Measurements from ENCODE around the gene TUBB.

Gene TUBB

DNA sequence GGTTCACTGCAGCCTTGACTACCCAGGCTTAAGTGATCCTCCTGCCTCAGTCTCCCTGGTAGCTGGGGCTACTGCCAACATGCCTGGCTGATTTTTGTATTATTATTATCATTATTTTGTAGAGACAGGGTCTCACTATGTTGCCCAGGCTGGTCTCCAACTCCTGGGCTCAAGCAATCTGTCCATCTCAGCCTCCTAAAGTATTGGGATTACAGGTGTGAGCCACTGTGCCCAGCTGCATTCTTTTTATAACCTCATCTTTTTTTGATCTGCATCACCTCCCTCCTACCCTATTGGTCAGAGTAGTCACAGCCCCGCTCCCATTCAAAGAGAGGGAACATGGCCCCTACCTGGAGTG lies 47.8 kb downstream of the TUBB start:
- Histone ChIP-seq H3K27me3 (ENCODE audit: insufficient read depth, low read depth, severe bottlenecking) (no peaks in the 10 kb centered on the region), H3K27ac (no peak overlapping the region), H3K36me3 (no peaks in the 10 kb centered on the region), H3K4me3 (ENCODE audit: low read depth, low read length) (no peak overlapping the region), H3K9me3 (ENCODE audit: severe bottlenecking) (no peaks in the 10 kb centered on the region)
- DNase-seq: no peak
- TF ChIP-seq, protein P1, sequence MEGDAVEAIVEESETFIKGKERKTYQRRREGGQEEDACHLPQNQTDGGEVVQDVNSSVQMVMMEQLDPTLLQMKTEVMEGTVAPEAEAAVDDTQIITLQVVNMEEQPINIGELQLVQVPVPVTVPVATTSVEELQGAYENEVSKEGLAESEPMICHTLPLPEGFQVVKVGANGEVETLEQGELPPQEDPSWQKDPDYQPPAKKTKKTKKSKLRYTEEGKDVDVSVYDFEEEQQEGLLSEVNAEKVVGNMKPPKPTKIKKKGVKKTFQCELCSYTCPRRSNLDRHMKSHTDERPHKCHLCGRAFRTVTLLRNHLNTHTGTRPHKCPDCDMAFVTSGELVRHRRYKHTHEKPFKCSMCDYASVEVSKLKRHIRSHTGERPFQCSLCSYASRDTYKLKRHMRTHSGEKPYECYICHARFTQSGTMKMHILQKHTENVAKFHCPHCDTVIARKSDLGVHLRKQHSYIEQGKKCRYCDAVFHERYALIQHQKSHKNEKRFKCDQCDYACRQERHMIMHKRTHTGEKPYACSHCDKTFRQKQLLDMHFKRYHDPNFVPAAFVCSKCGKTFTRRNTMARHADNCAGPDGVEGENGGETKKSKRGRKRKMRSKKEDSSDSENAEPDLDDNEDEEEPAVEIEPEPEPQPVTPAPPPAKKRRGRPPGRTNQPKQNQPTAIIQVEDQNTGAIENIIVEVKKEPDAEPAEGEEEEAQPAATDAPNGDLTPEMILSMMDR (IDR thresholded peaks at IDR 0.05; ENCODE audit: low read depth, low read length): no peak

DNA sequence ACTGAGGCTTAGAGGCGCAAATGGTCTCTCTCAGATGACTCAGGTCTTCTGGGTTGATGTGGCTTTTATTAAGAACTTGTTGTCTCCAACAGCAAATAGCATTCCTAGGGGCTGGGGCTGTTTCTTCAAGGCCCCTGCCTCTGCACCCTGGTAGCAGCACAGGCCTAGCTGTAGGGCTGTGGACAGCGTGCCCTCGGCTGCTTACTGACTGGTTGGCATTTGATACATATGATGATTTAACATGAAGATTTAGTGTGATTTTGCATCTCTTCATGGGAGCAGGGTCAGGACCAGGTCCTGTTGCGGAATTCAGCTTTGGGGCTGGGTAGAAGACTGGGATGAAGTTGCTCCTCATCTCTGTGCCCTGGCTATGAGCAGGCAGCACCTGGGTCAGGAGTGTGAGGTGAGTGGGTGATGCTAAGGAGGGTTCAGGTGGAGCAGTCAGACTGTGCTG lies 48.5 kb downstream of the TUBB start:
- DNase-seq: no peak
- H3K9me3 ChIP-seq (ENCODE audit: severe bottlenecking): no peaks in the 10 kb centered on the region
- no peak overlapping the region for H3K4me3 ChIP-seq (ENCODE audit: low read depth, low read length)
- no peaks in the 10 kb centered on the region for H3K27me3 ChIP-seq (ENCODE audit: insufficient read depth, low read depth, severe bottlenecking)
- TF ChIP-seq, protein P1 (IDR thresholded peaks at IDR 0.05; ENCODE audit: low read depth, low read length): no peak
- no peaks in the 10 kb centered on the region for H3K36me3 ChIP-seq
- H3K27ac ChIP-seq: no peak overlapping the region

DNA sequence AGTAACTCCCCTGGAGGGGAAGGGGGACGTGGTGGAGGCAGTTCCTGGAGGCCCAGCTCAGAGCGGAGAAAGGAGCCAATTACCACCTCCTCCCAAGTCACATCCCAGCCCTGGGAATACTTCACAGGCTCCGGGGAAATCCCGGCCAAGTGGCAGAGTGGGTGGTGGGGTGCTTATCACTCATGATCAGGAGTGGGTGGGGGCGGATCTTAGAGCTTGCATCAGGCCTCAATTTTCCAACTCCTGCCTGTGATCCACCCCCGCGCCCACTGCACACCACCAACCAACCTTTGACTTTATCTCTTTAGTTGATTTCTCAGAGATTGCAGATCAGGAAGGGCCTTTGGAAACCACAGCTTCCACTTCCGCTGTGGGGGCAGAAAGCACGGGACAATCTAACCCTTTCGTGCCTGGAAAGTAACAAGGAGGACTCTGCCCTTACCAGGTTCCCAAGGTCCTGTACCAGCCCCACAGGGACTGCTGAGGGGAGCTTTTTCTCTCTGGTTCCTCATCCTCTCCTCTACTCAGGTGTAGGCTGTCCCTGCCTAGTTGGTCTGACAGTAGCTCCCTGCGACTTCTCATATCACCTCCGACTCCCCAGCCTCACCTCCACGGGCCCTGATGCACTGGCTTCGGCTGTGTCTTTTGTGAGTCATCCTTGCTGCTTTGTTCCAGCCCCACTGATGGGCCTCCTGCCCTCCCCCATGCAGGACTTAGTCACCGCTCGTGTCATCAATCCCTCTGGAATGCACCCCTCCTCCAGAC lies 49.1 kb downstream of the TUBB start:
- H3K4me3 ChIP-seq (ENCODE audit: low read depth, low read length): no peak overlapping the region
- H3K9me3 ChIP-seq (ENCODE audit: severe bottlenecking): no peaks in the 10 kb centered on the region
- TF ChIP-seq, protein P1 (IDR thresholded peaks at IDR 0.05; ENCODE audit: low read depth, low read length): no peak
- DNase-seq: peak; percentile 54
- no peaks in the 10 kb centered on the region for H3K36me3 ChIP-seq
- no peaks in the 10 kb centered on the region for H3K27me3 ChIP-seq (ENCODE audit: insufficient read depth, low read depth, severe bottlenecking)
- no peak overlapping the region for H3K27ac ChIP-seq

DNA sequence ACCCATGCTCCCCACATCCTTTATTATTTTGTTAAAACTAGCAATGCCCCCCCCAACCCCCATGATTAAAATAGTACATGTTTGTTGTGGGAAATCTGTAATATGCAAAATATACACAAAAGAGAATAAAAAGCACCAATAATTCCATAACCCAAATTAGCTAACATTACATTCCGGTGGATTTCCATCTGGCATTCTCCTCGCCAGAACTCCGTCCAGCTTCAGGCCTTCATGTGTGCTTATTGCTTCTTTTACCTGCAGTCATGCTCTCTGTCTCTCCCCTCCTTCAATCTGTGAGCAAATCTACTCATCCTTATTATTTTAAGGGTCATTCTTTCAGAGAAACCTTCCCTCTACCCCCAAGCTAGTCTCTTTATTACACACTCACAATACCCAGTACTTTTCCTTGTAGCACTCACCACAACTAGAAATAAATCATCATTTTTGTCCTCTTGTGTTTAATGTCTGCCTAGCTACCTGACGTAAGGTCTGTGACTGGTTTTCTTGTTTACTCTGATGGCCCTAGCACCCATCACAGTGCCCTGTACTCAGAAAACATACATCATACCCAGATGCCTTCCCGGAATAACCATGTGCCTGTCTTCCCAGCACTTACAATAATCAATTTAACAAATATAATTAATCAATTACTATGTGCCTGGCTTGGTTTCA lies 49.8 kb downstream of the TUBB start:
- Histone ChIP-seq H3K9me3 (ENCODE audit: severe bottlenecking) (no peaks in the 10 kb centered on the region), H3K4me3 (ENCODE audit: low read depth, low read length) (no peak overlapping the region), H3K27me3 (ENCODE audit: insufficient read depth, low read depth, severe bottlenecking) (no peaks in the 10 kb centered on the region), H3K27ac (no peak overlapping the region), H3K36me3 (no peaks in the 10 kb centered on the region)
- TF ChIP-seq, protein P1 (IDR thresholded peaks at IDR 0.05; ENCODE audit: low read depth, low read length): no peak
- DNase-seq: no peak

DNA sequence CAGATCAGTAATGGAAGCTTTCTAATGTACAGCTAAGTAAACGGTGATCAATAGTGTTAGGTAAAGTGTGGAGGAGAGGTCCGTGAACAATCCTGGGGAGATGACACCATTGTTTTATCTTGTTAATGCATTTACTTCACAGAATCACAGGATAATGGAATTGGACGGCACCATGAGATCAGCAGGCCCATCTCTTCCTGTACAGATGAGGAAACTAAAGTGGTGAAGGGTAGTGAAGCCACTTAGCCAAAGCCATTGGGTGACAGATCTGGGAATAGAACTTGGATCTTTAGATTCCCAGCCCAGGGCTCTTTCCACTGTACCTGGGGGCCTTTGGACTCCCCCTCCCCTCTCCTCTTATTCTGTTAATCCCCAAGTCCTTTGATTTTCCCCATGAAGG lies 50.4 kb downstream of the TUBB start:
- Histone ChIP-seq H3K9me3 (ENCODE audit: severe bottlenecking) (no peaks in the 10 kb centered on the region), H3K27ac (no peak overlapping the region), H3K36me3 (no peaks in the 10 kb centered on the region), H3K4me3 (ENCODE audit: low read depth, low read length) (no peak overlapping the region), H3K27me3 (ENCODE audit: insufficient read depth, low read depth, severe bottlenecking) (no peaks in the 10 kb centered on the region)
- TF ChIP-seq, protein P1 (IDR thresholded peaks at IDR 0.05; ENCODE audit: low read depth, low read length): no peak
- no peak for DNase-seq
